HG03378 (cell line): ENCODE results near the gene LIMS1.
"Not testable (repeated sequence)": the region's sequence is repeated elsewhere in the genome, so short reads cannot be mapped to it uniquely, and the experiment has no call there.

Experiments
- ATAC-seq: cut with Tn5 transposase; IDR thresholded peaks from one replicate; pipeline ENCODE4 v1.9.1; 2021; ENCODE audit warnings: mild to moderate bottlenecking, moderate library complexity; ENCODE audit not compliant: unreplicated experiment

The LIMS1 gene

DNA sequence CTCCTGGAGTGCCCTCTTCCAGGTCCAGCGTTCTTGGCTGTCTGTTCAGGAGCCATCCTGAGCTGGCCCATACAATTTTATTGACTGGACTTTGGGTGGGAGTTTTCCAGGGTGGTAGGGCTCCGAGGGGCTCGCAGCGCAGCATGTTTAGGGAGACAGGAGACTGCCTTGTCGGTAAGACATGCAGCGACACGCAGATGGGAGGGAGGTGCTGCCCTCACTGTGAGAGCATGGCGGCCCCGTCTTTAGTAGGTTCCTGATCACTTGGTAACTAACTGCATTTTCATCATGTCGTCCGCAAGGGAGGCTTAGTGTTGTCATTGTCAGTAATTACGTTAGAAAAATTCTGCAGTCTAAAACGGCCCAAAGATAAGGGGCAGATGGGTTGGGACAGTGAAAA lies 121.0 kb downstream of the LIMS1 start:
- not testable (repeated sequence) for ATAC-seq

DNA sequence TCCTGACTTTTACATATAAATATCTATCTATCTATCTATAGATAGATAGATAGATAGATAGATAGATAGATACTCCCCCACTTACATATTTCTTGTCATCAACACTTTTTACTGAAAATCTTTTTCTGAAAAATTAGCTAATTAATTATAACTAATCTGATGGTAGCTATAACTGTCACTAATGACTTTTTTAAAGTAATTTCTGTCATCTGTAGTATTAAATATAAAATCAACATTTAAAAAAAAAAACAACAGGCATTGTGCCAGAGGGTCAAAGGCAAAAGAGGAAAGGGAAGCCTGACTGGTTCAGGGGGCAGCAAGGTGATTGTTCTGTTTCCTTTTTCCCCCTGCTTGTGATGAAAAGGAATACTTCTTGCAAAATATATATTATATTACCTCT lies 122.0 kb downstream of the LIMS1 start:
- not testable (repeated sequence) for ATAC-seq

DNA sequence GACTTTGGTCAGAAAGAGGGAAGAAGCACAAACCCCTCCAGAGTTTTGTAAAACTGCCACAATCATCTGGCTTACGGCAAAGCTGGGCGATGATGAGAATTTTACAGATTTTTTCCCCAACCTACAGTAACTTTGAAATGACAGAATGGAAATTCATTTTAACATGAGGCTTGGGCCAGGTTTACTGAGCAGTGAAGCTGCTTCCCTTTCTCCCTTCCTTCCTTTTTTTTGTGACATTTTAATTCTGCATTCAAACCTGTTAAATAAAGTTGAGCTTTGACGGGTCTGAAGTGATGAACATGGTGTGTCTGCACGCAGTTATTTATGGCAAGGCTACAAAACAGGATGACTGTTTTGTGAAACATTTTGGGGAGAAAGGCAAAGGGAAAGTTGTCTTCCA lies 123.2 kb downstream of the LIMS1 start:
- not testable (repeated sequence) for ATAC-seq

DNA sequence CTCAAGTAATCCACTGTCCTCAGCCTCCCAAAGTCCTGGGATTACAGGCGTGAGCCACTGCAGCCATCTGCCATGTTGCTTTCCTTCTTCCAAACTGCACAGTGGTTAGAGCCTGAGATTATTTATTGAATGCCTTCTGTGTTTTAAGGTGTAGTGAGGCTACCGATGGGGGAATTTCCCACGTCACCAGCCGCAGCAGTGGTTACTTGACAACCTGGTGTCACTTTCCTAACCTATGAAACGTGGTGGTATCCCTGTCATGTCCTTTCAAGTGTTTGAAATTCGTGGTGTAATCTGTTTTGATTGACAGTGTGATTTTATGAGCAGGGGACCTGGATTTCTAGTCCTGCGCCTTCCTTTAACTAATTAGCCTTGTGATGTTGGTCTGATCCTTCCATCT lies 124.3 kb downstream of the LIMS1 start:
- not testable (repeated sequence) for ATAC-seq

DNA sequence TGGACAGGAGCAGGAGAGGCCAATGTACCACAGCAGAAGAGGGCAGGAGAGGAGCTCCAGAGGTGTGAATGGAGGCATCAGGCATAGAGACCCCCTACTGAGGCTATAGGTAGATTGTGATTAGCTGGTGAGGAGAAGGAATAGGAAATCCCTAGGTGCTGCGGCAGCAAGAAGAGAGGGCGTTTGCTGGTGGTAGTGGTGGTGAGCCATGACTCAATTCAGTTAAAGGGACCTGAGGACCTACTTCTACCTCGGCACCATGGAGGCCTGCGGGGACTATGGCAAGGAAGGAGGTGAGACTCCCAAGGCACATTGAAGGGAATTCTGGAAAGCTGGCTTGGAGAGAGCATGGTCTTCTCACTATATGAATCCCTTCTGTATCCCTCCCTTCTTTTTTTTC lies 127.2 kb downstream of the LIMS1 start:
- not testable (repeated sequence) for ATAC-seq

DNA sequence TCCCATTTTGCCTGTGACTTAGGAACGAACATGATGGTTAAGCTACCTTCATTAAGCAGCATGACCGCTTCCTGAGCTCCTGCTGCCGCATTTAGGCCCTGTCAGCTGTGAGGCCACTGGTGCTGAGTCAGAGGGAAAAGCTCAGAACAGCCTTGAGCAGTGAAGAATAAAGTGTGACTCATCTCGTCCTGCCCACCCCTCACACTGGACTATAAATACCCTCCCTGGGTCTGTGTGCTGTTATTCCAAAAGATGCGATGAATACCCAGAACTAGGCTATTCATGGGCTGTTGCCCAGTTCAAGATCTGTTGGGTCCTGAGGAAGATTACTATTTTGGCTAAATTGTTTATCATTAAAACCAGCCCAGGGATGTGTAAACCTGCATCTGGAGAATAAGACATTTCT lies 127.9 kb downstream of the LIMS1 start:
- peak; percentile 94 for ATAC-seq

DNA sequence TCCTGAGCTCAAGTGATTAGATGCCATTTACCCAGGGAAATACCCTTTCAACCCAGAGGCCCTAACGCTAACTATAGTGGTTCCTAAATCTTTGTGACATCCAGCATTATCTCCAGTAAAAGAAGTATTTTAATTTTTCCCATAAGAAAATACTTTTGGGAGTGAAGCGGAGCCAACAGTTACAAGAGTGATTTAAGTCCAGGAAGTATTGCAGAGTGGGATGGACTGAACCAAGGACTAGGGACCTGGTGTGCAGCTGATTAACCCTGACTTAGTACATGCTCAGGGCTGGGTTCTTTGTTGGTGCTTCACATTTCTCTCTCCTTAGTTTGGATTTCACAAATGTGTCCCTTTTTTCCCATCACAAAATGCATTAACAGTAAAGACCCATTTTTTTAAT lies 129.1 kb downstream of the LIMS1 start:
- not testable (repeated sequence) for ATAC-seq

DNA sequence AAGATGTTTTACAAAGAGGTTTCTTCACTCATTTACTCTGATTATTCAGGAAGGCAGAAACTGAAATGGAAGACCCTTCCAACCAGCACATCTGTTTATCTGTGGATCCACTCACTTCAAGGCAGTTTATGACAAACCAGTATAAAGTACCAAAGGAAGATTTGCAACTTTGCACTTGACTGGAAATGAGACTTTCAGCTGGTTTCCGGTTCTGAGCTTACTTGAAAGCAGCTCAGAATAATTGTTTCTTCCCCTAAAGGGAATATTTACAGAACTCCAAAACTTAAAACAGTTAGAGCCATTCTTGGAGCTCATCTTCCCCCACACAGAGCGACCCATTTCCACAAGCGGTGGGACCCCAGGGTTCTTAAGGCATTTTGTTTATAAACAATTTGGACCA lies 129.8 kb downstream of the LIMS1 start:
- ATAC-seq: not testable (repeated sequence)

DNA sequence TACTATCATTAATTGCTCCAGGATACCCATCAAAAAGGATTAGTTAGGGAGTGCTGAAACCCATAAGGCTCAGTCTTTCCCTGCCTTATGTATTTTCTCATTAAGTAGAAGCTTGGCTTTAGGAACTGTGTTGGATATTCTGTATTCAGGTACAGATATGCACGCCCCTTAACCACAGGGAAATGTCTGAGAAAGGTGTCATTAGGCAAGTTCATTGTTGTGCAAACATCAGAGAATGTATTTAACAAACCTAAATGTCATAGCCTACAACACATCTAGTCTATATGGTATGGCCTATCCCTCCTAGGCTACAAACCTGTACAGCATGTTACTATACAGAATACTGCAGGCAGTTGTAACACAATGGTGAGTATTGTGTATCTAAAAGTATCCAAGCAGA lies 130.7 kb downstream of the LIMS1 start:
- ATAC-seq: not testable (repeated sequence)

DNA sequence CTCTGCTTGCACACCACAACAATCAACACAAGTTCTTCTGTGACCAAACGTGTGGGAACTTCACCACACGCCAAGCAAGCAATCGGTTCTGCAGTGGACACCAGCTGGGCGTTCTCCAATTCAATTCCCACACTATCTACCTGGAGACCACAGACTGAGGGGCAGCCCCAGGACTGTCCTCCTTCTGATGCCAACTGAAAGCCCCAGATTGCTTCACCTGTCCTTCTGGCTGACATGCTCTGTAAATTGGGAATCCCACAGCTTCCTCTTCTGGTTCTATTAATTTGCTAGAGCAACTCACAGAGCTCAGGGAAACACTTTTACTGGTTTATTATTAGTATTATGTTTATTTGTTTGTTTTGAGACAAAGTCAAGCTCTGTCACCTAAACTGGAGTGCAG lies 131.7 kb downstream of the LIMS1 start:
- ATAC-seq: not testable (repeated sequence)

DNA sequence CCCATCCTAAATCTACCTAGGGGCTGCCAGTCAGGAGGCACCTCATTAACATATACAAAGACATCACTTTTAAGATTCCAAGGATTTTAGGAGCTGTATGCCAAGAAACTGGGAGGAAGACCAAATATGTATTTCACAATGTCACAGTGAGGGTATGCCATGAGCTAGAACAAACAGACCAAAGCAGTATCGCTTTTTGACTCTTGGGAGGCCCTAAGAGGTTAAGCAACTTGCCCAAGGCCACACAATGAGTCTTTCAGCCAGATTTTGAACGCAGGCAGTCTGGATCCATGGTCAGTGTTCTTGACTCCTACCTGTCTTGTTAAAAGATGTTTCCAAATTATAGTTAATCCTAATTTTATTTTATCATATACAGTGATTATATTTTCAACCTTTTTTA lies 132.9 kb downstream of the LIMS1 start:
- not testable (repeated sequence) for ATAC-seq

DNA sequence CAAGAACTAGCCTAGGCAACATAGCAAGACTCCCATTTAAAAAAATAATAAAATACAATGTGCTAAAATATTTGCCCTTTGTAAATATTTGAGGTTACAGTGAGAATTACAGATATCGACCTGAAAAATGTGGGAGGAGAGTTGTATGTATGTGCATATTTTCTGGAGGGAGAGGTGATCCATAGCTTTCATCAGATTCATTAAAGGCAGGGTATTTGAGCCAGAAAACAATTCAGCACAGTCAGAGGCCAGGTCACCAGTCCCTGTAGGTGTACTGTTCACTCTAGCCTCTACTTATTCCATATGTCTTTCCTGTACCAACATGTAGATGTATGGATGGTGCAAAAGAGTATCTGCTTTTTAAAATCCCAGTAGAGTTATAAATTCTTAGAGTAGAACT lies 136.0 kb downstream of the LIMS1 start:
- not testable (repeated sequence) for ATAC-seq

DNA sequence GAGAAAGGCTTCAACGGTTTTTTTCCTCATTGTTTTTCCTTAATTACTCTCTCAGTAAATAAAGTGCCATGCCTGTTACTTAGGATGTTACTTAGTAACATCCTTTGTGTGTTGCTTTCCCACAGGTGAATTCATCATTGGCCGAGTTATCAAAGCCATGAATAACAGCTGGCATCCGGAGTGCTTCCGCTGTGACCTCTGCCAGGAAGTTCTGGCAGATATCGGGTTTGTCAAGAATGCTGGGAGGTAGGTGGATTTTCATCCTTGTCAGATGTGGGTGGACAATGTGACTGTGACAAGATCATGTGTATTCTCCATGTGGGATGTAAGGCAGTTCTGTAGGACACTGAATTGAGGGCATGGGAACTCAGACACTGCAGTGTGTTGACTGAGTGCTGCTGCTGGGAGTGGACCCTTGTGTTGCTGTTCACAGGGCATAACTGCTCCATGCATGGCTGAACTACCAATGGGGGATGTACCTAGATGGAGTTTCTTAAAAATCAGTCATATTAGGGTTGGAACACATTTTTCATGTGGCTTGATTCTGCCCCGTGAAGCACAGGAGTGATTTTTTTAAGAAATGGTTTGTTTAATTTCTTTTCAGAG lies 138.0 kb downstream of the LIMS1 start:
- ATAC-seq: not testable (repeated sequence)

DNA sequence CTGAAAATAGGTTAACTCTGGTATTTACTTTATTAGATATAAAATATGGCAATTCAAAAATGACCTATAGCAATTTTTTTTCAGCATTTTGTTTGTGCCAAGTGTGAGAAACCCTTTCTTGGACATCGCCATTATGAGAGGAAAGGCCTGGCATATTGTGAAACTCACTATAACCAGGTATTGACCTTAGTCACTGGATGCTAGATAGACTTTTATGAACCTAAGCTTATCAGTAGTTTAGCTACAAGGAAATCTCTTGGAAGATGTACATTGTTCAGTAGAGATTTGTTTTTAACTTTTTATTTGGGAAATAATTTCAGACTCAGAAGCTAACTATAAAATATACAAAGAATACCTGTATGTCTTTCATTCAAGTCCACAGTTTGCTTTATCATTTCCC lies 142.3 kb downstream of the LIMS1 start:
- ATAC-seq: not testable (repeated sequence)

DNA sequence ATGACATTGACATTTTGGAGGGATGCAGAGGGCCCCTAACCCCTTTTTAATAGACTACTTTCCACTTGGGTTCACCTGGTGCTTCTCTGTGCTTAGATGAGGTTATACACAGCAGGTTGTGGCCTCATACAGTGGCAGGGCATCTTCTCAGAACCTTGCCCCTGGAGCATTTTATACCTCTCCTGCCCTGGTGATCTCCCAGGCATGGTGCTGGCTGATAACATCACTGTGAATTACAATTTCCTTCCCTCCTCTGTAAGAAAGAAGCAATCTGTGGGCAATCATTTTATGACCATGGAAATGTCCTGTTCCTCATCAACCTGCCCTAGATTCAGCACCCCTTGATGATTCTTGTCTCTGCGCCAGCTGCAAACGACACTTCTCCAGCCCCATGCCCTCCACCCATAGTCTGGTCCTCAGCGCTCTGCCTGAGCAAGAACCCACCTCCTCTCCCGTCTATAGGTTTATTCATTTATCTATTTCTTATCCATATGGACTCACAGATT lies 143.0 kb downstream of the LIMS1 start:
- ATAC-seq: not testable (repeated sequence)

DNA sequence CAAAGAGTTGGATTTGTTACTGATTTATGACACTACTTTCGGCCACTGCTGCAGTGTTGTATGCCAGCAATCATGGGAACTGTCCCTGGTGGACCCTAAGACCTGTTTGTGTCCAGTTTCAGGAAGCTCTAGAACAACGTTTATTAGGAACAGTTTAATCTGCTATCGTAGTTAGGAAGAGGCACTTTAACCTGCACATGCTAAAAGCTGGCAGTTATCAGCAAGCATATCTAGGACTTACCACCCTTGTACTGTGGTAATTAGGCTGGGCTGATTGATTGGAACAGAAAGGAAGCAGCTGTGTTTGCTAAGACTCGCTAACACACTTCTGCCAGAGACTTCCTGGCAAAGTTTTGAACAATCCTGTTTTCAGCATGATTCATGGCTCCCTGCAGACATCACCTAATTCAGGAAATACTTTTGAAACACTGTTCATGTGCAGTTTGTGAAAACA lies 144.0 kb downstream of the LIMS1 start:
- not testable (repeated sequence) for ATAC-seq

DNA sequence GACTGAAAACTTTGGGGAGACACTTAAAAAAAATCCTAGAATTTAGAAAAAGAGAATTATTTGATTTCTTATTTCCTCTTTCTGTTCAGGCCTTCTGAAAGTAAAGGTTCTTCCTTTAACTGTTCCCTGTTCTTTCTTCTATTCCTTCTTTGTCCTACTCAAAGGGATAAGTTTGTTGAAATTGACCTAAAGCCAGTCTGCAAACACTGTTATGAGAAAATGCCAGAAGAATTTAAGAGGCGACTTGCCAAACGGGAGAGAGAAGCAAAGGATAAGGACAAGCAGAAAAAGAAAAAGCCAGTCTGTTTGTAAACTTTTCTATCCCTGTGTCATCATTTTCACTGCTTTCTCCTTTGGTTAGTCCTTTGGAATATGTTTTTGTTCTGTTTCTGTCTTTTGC lies 146.5 kb downstream of the LIMS1 start:
- not testable (repeated sequence) for ATAC-seq

DNA sequence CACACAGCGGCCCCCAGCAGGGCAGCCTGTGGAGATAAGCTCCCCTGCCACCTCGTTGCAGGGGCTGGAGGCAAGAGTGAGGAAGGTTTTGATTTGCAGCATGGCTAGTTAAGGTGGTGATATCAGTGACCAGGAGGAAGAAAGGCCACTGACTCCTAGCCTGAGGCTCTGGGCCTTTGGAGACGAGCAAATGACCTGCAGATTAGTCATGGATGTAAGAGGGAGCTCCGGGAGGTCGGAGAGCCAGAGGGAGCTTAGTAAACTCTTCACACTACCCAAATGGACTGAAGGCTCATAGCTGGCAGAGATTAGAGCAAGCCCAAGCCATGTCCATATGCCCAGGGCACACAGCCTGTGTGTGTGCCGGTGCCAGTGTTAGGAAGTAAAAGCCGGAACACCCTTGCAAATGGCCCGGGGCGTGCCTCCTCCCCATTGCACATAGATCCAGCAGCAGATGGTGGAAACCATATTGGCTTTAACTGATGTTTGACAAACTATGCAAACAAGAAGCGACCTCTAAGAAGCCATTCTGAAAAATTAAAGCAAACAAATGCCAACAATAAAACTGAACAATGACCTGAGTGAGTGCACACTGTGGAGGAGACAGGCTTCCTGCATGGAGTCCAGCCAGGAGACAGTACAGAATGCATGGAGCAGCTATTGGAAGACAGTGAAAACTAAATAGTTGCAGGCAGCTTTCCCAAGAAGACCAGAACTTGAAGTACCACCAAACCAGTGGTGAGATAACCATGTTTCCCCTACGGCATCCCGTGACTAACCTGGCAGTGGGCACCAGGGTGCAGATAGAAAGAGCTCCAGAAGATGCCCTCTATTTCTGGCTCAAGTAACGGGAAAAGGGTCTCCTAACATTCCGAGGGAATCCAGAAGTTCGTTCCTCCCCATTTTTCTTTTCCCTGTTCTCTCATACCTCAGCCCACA lies 154.8 kb downstream of the LIMS1 start:
- not testable (repeated sequence) for ATAC-seq

DNA sequence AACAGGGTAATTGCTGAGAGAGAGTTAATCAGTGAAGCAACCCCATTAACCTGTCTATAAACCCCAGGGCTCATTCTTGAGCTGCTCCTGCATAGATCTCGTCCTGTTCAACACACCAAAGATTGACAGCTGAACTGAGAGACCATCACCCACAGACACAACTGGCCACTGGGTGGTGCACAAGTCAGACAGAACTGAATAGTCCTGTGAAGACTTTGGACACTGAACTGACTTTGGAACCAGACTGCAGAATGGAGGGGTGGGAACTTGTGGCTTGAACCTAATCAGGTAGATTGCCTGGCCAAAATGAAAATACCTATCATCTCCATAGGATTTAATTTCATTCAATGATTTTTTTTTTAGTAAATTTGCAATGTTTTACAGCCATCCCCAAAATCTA lies 155.7 kb downstream of the LIMS1 start:
- ATAC-seq: peak; percentile 79

DNA sequence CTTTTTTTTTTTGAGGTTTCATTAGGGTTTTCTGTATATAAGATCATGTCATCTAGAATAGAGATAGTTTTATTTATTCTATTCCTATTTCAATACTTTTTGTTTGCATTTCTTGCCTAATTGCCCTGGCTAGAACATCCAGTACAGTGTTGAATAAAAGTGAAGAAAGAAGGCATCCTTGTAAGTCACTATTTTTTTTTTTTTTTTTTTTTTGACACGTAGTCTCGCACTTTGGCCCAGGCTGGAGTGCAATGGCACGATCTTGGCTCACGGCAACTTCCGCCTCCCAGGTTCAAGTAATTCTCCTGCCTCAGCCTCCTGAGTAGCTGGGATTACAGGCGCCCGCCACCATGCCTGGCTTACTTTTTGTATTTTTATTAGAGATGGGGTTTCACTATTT lies 157.2 kb downstream of the LIMS1 start:
- no peak for ATAC-seq

DNA sequence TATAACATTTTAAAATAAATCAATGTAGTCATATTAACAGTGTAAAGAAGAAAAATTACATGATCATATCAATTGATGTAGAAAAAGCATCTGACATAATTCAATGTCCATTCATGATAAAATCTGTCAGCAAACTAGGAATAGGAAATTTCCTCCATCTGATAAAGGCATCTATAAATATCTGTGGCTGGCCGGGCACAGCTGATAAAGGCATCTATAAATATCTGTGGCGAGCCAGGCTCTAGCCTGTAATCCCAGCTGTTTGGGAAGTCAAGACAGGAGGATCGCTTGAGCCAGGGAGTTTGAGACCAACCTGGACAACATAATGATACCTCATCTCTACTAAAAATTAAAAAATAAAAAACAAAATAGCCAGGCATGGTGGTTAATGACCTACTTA lies 166.9 kb downstream of the LIMS1 start:
- no peak for ATAC-seq

DNA sequence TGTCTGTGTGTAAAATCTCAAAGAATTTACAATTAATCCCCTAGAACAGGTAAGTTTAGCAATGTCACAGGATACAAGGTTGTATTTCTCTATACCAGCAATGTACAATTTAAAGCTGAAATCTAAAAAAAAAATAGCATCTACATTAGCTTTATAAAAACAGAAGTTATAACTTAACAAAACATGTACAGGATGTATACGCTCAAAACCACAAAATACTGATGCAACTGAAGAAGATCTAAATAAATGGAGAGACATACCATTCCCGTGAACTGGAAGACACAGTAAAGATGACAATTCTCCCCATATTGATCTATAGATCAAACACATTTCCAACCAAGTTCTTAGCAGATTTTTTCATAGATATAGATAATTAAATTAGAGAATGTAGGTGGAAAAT lies 167.5 kb downstream of the LIMS1 start:
- no peak for ATAC-seq
